ENCODE measurements around the gene CT45A5.

- no peak for TF ChIP-seq REST (IDR thresholded peaks at IDR 0.05; ENCODE audit: insufficient read depth in 1 of 2, low read depth in 2 of 2, low read length in 2 of 2)
- no peak for TF ChIP-seq POLR2AphosphoS5 (IDR thresholded peaks at IDR 0.05; ENCODE audit: low read depth, low read length)
- no peak for TF ChIP-seq SIN3A (IDR thresholded peaks at IDR 0.05; ENCODE audit: borderline replicate concordance, insufficient read depth, low read length)
- TF ChIP-seq TAF1 (IDR thresholded peaks at IDR 0.05; ENCODE audit: borderline replicate concordance, insufficient read depth, low read length) = no peak
Observed at GRCh38 chrX:135741192-135741715, 44.0 kb downstream of the CT45A5 start.

Measured in PFSK-1 (cell line).